Measurements from ENCODE around the gene GLIS1.

The GLIS1 gene

DNA sequence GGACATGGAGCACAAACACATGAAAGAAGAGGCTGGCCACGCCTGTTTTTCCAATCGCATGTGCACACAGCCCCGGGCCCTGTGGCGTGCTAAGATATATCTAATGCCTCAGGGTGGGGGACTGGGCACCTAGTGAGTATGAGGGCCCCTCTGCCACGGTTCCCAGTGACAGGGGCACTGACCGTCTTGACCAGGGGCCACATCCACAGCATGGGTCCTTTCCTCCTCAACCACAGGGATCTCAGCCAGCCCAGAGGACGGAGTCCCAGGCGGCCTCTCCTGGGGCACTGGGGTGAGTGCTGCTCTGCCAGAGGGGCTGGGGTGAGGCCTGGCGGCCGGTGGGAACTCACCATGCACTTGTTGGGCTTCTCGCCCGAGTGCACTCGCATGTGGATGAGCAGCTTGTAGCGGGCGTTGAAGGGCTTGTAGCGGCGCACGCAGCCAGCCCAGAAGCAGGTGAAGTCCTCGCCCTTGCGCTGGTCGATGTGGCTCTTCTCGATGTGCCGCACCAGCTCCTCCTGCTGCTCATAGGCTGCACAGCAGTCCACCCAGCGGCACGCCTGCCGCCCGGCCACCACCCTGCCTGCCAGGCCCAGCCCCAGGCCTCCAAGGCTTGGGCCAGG is 145.1 kb downstream of the GLIS1 start:
- no peak for DNase-seq (ENCODE audit: low read depth)
- TF ChIP-seq POLR2A (IDR thresholded peaks at IDR 0.05; ENCODE audit: extremely low read depth, insufficient read length) (no peak), MYC (IDR thresholded peaks at IDR 0.05; ENCODE audit: low read depth, low read length) (no peak)
- TF ChIP-seq, protein P1, sequence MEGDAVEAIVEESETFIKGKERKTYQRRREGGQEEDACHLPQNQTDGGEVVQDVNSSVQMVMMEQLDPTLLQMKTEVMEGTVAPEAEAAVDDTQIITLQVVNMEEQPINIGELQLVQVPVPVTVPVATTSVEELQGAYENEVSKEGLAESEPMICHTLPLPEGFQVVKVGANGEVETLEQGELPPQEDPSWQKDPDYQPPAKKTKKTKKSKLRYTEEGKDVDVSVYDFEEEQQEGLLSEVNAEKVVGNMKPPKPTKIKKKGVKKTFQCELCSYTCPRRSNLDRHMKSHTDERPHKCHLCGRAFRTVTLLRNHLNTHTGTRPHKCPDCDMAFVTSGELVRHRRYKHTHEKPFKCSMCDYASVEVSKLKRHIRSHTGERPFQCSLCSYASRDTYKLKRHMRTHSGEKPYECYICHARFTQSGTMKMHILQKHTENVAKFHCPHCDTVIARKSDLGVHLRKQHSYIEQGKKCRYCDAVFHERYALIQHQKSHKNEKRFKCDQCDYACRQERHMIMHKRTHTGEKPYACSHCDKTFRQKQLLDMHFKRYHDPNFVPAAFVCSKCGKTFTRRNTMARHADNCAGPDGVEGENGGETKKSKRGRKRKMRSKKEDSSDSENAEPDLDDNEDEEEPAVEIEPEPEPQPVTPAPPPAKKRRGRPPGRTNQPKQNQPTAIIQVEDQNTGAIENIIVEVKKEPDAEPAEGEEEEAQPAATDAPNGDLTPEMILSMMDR (IDR thresholded peaks at IDR 0.05; ENCODE audit: low read depth, low read length), result no peak
- TF ChIP-seq, protein P2, sequence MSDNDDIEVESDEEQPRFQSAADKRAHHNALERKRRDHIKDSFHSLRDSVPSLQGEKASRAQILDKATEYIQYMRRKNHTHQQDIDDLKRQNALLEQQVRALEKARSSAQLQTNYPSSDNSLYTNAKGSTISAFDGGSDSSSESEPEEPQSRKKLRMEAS (IDR thresholded peaks at IDR 0.05; ENCODE audit: low read depth, low read length), result no peak
- no peak overlapping the region for H3K4me3 ChIP-seq (ENCODE audit: low read depth, low read length)

DNA sequence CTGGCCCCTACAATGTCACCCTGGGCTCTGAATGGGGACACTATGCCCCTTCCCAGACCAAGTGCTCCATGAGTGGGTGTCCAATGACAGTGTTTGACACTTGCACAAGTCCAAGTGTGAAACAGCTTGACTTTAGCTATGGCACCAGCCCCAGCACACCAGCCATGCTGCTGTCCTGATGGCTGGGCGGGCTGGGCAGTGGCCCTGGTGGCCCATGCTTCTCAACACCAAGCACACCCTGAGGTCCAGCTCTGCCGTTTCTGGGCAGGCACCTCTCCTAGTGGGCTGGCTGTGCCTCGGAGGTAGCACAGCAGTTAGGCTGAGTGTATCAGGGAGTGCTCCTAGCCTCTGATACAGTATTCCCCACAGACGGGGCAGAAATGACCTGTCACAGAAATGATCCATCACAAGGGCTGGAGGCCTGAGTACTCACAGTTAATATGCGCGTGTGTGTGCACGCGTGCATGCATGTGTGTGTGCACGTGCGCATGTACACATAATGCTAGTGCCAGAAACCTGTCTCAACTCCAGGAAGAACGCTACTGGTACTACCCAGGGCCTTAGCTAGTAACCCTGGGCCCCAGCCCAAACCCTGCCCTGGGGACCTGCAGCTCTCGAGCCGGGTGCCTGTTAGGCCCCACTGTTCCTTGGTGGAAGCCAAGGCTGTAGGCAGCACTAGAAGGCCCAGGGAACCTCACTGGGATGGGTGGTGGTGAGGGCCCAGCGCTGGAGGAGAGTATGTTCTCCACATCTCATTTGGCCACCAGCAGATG is 145.8 kb downstream of the GLIS1 start:
- H3K4me3 ChIP-seq (ENCODE audit: low read depth, low read length), result no peak overlapping the region
- DNase-seq (ENCODE audit: low read depth), result no peak
- no peak for TF ChIP-seq POLR2A (IDR thresholded peaks at IDR 0.05; ENCODE audit: extremely low read depth, insufficient read length)
- no peak for TF ChIP-seq MYC (IDR thresholded peaks at IDR 0.05; ENCODE audit: low read depth, low read length)
- TF ChIP-seq, protein P1 (IDR thresholded peaks at IDR 0.05; ENCODE audit: low read depth, low read length), result no peak
- TF ChIP-seq, protein P2 (IDR thresholded peaks at IDR 0.05; ENCODE audit: low read depth, low read length), result no peak

GRCh38 chr1:53592521-53592982 is 146.4 kb downstream of the GLIS1 start:
- no peak for DNase-seq (ENCODE audit: low read depth)
- TF ChIP-seq, protein P1 (IDR thresholded peaks at IDR 0.05; ENCODE audit: low read depth, low read length), result no peak
- TF ChIP-seq POLR2A (IDR thresholded peaks at IDR 0.05; ENCODE audit: extremely low read depth, insufficient read length), result no peak
- TF ChIP-seq, protein P2 (IDR thresholded peaks at IDR 0.05; ENCODE audit: low read depth, low read length), result no peak
- no peak for TF ChIP-seq MYC (IDR thresholded peaks at IDR 0.05; ENCODE audit: low read depth, low read length)
- no peak overlapping the region for H3K4me3 ChIP-seq (ENCODE audit: low read depth, low read length)

GRCh38 chr1:53591924-53592323 is 147.0 kb downstream of the GLIS1 start:
- no peak overlapping the region for H3K4me3 ChIP-seq (ENCODE audit: low read depth, low read length)
- TF ChIP-seq, protein P2 (IDR thresholded peaks at IDR 0.05; ENCODE audit: low read depth, low read length), result no peak
- TF ChIP-seq MYC (IDR thresholded peaks at IDR 0.05; ENCODE audit: low read depth, low read length) (no peak), POLR2A (IDR thresholded peaks at IDR 0.05; ENCODE audit: extremely low read depth, insufficient read length) (no peak)
- TF ChIP-seq, protein P1 (IDR thresholded peaks at IDR 0.05; ENCODE audit: low read depth, low read length), result no peak
- no peak for DNase-seq (ENCODE audit: low read depth)

DNA sequence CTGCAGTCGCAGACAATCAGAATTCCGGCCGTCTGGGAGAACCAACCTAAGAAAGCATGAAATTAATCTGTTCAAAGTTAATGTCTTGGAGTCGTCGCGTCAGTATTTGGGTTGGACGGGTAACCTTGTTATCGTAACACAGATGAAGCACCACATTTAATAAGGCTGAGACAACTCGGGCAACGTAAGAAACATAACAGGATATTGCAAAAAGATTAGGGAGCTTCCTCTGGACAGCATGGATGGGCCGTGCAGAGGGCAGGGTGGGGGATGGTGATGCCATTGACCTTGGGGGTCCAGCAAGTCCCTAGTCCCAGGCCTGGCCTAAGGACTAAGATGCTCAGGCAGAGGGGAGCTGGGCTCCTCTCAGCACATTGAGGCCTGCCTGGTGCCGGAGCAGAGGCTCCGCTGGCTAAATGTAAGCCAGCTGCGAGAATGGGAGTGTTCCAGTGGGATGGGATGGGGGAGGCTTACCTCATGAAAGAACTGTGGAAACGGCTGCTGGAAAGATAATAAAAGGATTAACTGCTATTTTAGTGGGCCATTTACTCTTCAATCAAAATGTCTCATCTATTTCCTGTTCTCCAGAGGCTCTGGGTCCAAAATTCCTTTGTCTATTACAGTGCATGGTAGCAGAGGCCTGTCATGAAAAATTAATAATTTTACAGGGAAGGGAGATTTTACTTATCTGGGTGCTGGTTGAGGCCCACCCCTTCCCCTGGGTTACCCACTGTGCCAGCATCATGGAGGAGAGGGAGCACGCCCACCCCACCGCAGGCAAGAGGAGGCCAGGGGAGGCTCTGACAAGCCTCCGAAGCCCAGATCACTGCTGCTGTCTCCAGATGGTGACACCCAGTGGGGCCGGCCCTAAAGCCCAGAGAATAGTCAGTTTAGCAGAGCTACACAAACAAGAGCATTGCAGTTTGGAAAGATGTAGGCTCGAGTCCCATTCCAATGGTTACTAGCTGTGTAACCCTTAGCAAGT is 148.1 kb downstream of the GLIS1 start:
- no peak overlapping the region for H3K4me3 ChIP-seq (ENCODE audit: low read depth, low read length)
- TF ChIP-seq, protein P2 (IDR thresholded peaks at IDR 0.05; ENCODE audit: low read depth, low read length), result no peak
- TF ChIP-seq, protein P1 (IDR thresholded peaks at IDR 0.05; ENCODE audit: low read depth, low read length), result no peak
- DNase-seq (ENCODE audit: low read depth), result no peak

All from NB4 (cell line).